Lower leg skin (tissue), 3 donors: Measurements from ENCODE around the gene HPN.
"Not testable (repeated sequence)": the region's sequence is repeated elsewhere in the genome, so short reads cannot be mapped to it uniquely, and the experiment has no call there.

Source experiments
- CTCF ChIP-seq, 3 donors: fragments of 450-650 bp; IDR thresholded peaks; one replicate each; pipeline ENCODE4 v1.5.1; 2016; ENCODE audit warnings: antibody characterized with exemption in 3 of 3, mild to moderate bottlenecking in 3 of 3, moderate library complexity in 2 of 3
- POLR2A ChIP-seq, 2 donors: fragments of 450-650 bp; IDR thresholded peaks; one replicate each; pipeline ENCODE4 v1.6.1; 2016 to 2017; ENCODE audit warnings: antibody characterized with exemption in 2 of 2, mild to moderate bottlenecking in 1 of 2, moderate library complexity in 1 of 2

GRCh38 chr19:35029275-35029736 lies 12.2 kb upstream of the HPN start:
- not testable (repeated sequence) for TF ChIP-seq CTCF, POLR2A (IDR thresholded peaks at IDR 0.05)
